ENCODE results near the gene PRDM11.

The PRDM11 gene

DNA sequence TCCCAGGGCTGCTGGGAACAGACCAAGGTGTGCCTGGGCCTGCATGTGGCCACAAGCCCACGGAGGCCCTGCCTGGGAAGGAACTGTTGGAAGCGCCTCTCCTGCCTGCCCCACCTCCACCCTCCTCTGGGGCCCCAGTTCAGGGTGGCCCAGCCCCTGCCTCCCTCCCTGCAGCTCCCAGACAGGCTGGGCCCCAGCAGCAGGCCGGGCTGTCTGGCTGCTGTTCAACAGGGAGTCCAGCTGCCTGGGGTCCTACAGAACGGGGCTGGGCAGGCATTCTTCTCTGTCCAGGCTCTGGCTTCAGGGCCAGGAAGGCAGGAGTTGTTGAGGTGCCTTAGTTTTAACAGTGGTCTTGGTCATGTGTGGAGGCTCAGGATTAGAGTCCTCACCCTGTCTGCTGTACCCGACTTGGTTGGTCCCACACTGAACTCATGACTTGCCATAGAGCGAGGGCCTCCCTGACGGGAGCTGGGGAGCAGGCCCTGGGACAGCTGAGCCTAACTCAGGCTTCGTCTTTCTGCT lies 11.8 kb downstream of the PRDM11 start:
- DNase-seq, result no peak

GRCh38 chr11:45158891-45159605 lies 12.6 kb downstream of the PRDM11 start:
- DNase-seq, result no peak

DNA sequence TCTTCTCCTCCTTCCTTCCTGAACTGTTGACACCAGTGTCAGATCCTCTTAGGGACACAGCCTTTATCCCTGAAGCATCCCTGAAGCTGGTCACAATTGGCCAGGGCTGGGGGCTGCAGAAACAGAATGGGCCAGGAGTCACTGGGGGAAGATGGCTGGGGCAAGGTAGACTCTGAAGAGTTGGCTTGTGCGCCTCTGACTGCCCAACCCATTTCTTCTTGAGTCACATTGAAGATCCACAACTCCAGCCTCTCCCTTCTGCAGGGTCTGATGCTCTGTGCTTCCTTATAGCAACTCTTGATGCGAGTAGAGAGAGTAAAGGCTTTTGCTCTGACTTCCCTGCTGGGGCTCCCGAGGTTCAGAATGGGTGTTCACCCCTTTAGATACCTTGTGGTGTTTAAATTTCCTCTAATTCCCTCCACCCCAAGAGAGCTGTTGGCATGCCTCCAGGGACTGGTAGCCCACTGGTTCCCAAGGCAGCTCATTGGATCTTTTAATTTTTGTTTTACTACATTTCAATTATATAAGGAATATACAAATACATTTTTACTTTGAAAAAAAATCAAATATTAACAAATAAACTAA lies 13.4 kb downstream of the PRDM11 start:
- no peak for DNase-seq

DNA sequence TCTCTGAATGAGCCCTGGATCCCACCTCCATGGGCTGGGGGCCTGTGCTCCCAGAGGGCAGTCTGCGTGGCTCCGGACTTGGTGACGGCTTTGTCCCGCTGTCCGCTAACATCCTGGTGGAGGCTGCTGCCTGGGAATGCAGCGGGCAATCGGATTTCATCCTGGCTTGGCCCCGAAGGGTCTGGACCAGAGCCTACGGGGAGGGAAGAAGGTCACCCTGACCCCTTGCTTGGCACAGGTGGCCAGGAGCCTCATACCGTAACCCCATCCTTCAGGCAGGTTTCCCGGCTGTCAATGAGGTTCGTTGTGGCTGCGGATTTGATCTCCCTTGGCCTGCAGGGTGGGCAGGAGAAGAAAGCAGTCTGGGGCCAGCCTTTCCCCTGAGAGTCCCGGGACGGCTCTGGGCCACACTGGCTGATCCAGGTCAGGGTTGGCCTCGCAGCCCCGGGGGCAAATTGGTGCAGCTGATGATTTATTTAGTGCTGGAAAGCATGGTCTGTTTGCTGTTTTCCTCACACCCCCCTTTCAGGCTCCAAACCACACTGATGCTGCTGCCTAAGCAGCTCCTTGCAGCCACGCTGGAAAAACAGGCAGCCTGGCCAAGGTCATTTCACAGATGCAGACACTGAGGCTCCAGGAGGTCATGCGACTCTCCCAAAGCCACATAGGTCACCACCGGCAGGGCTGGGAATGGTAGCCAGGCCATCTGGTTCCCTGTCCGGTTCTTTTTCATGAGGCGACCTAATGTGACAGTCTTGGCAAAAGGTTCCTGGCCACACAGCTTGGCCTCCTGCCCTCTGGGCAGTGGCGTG lies 15.0 kb downstream of the PRDM11 start:
- DNase-seq, result no peak

DNA sequence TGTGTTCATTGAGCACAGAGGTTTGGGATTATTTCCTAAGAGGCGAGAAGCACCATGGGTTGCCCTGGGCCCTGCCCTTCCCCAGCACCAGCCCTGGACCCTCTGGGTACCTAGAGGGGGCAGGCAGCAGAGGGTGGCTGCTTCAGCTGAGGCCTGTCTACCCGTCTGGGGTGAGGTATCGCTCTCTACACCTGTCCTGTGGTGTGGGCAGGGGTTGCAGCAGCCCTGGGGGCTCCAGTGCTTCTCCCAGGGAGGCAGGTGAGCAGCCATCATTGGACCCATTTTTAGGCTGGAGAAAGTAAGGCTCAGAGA lies 15.6 kb downstream of the PRDM11 start:
- DNase-seq, result no peak

DNA sequence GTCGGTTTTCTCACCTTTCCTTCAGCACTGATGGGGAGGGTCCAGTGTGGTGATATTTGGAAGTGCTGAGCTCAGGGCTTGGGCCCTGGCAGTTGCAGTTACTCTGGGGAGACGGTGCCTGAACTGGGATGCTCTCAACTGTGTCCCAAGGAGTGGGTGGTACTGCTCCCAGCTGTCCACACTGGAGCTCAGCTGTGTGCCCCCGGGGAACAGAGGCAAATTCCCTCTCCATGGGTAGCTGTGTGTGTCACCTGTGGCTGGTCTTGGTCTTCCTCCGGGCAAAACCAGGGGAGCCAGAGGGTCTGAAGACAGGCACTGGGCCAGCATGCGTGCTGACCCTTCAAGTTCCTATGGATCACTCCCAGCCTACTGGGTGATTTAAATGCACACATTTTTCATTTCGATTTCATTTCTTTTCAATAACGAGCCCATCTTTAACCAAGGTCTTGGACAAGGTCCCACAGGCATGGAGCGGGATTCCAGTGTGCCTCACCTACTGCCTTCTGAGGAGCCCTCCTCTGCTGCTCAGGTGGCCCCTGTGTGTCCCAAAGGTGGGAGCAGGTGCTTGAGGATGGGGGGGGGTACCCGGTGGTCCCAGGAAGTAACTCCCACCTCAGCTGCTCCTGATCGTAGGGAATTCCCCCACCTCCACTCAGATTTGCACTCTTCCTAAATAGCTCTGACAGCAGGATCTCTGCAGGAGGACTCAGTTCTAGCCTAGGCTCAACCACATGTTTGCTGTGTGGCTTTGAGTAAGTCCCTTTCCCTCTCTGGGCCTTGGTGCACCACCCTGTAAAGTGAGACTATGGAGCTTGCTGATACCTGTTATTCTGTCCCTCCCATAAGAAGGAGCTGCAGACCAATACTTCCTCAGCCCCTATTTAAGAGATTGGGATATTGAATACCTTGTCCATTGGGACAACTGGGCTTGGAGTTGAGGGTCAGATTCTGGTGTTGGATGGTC lies 16.8 kb downstream of the PRDM11 start:
- no peak for DNase-seq

DNA sequence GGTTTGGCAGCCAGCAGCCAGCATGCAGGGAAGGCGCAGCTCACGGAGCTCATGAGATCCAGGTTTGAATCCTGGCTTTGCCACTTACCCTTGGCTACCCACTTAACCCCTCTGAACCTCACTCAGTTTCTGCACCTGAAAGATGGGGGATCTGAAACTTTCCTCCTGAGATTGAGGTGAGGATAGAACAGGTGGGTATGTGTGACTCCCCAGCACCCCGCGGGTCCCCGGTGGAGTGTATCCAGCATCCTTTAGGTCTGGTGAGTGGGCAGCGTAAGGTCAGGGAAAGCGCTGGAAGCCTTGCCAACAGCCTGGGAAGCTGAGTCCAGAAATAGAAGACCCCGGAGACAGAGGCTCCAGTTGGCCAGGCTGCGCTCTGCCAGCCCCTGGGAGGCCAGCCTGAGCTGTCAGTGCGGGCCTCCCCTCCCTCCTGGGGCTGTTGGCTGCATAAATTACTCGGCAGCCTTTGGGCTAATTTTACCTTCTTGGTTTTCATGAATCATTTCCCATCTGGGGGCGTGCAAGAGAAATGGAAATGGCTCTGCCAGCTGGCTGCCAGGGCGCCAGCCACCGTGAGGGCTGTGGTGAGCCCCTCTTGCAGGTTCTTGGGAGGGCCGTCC lies 17.6 kb downstream of the PRDM11 start:
- DNase-seq, result peak; percentile 15

DNA sequence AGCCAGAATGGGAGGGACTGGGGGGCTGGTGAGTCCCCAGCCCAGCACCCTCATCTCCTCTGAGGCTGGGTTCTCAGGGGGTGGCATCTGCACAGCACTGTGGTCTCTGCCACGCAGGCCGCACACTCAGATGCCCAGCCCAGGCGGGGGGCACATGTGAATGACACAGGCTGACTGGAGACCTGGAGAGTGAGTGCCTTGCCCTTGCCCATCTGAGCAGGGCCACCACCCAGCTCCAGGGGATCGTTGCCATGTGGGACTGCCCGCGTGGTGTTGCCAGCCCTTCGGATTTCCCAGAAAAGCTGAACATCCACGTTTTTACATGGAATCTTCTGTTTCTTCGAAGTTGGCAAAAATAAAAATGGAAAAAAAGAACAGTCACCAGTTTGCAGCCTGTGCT lies 18.9 kb downstream of the PRDM11 start:
- DNase-seq, result no peak

DNA sequence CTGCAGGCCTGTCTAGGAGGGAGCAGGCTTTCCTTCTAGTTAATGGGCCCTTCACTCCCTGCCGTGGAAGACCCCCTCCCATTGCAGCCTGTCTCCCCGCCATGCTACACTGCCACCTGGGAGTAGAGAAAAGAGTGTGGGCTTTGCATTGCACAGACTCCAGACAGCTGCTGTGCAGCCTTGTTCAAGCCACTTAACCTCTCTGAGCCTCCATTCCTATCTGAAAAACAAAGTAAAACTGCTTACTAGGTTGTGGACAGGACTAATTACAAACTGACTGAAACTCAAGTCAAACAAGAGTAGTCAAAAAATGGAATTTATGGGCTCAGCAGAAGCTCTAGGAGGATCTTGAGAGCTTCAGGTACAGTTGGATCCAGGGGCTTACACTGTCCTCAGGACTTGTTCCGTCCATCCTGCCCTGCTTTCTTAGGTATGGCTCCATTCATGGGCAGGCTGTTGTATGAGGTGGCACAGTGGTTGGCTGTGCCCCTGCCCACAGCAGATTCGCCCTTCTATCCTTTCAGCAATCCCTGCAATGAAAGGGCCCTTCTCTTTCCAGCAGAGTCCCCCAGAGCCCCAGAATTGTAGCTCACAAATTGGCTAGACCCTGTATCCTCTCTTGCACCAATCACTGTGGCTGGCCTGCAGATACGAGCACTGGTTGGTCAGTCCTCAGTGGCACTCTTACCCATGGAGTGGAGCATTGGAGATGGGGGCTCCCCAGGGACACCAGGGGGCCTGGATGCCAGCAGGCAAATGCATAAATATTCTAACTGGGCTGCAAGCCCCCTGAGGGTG lies 19.6 kb downstream of the PRDM11 start:
- no peak for DNase-seq

DNA sequence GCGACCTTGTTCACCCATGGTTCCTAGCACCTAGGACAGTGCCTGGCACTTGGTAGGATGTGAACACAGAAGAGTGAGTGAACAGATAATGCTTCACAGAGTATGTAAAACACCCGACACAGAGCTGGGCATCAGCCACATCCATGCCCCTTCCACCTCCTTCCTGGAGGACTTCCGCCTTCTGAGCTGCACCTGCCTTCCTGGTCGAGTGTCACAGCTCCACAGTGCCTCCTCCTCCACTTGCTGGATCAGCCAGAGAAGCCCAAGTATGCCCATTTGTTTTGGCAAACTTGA lies 20.1 kb downstream of the PRDM11 start:
- no peak for DNase-seq

DNA sequence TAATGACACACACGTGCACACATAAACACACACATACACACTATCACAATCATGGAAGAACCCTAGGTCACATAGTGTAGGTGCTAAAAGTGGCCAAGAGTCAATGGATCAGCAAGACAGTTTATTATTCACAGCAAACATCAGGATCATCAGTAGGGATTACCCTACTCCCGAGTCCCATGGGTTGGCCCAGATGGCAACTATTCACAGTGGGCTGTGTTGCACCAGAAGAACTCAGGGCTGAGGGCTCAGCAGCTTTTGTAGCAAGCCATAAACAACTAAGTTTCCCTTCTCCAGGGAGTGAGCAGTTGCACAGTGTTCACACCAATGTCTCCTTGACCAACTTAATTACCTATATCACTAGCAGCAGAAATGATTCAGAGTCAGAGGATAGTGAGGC lies 20.8 kb downstream of the PRDM11 start:
- DNase-seq, result no peak

DNA sequence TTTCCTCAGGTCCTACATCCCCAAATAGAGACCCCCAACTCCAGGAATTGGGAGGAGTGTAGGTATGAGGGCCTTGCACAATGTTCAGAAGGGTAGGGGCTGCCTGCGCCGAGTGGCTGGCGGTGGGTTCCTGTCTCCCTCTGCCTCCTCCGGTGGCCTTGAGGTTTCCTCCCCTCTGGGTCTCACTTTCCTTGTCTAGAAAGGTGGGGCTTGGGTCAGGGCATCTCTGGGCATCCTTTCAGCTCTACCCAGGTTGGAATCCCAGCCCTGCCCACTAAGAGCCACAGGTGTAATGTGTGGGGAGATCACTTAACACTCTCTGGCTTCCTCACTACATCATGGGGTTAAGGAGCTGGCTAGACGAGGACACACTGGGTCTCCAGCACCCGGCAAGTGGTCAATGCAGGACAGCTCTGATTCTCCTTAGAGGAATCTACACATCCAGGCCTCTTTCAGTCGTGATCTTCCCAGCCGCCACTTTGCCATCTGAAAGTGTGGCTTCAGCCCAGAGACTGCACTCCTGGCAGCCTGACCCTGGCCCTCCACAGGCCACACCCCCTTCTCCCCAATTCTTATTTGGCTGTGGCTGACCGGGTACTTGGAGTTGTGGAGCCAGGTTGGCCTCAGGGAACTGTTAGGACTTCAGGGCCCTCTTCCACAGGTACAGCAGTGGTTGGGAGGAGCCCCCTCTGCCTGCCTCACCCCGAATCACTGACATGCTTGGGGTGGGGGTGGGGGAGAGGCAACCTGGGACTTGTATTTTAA lies 22.1 kb downstream of the PRDM11 start:
- no peak for DNase-seq

GRCh38 chr11:45169310-45170072 lies 23.1 kb downstream of the PRDM11 start:
- DNase-seq, result no peak

GRCh38 chr11:45170484-45170883 lies 24.0 kb downstream of the PRDM11 start:
- DNase-seq, result no peak

DNA sequence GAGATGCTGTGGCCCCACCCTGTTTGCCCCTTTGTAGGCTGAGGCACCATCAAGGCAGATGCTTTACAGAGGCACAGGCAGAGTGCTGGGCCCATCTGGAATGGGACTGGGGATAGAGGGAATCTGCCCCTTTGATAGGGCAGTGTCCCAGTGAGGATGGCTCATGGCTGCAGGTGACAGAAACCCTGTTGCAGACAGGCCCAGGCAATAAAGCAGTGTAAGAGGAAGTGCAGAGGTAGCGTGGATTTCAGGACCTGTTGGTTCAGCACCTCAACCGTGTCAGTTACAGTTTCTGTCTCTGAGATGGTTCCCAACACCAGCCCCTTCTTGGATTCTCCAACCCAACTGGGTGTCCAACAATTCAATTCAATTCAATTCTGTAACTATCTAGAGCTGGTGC lies 25.1 kb downstream of the PRDM11 start:
- no peak for DNase-seq

DNA sequence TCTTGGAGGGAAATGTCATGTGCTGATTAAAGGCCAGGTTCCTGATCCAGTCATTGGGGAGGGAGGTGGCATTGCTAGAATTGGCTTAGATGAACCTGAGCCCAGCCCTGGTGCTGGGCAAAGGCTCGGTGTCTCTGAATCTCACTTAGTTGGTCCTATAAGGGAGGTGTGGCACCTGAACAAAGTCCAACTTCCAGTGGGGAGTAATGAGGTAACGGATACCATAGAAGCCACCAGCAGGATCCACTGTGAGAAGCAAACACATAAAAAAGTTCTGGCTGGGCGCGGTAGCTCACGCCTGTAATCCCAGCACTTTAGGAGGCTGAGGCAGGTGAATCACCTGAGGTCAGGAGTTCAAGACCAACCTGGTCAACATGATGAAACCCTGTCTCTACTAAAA lies 26.6 kb downstream of the PRDM11 start:
- no peak for DNase-seq

GRCh38 chr11:45174168-45174835 lies 27.9 kb downstream of the PRDM11 start:
- no peak for DNase-seq

DNA sequence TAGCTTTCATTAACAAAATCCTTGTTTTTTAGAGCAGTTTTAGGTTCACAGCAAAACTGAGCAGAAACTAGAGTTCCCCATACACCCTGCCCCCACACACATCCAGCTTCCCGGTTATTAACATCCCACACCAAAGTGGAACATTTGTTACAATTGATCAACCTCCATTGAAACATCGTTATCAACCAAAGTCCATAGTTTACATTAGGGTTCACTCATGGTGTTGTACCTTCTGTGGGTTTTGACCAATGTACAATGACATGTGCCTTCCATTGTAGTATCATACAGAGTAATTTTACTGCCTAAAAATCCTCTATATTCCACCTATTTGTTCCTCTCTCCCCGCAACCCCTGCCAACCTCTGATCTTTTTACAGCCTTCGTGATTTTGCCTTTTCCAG lies 28.5 kb downstream of the PRDM11 start:
- DNase-seq, result no peak

DNA sequence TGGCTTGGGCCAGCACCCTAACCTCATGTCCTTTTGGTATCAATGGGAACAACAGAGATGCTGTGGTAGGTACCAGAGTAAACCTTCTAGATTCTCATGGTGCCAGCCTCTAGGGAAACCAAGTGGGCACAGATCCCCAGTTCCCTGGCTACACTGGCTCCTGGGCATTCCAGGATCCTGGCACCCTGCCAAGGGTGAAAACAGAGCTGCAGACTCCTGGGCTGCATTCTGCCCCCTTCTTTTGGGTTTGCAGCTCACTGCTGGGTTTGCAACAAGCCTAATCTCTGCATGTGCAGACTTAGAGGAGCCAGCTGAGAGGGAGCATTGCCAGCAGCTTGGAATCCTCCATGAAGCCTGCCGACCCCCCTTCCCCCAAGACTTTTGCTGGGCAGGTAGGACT lies 30.6 kb downstream of the PRDM11 start:
- peak; percentile 30 for DNase-seq

DNA sequence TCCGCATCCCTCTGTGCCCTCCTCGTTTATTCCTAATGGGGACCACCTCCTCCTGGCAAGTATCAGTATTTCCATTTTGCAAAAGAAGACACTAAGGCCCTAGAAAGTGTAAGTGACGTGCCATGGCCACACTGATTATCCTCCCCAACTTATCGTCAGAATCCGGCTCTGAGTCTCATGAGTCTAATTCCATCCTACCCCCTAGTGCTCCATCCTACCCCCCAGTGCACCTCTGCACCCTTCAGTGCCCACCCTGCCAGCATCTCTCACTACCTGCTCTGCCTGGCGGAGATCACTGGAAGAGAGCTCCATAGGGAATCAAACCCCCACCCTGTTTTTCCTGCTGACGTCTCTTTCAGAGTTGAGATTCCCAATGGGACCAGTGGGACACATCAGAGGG lies 31.8 kb downstream of the PRDM11 start:
- DNase-seq, result no peak

Data from NCI-H2171 treated with DMSO at 0.1 percent for 48 hours (cell line).